Transverse colon (tissue), 4 donors: ENCODE data around the gene TPP1. TPM values are rescaled to one million over a fixed set of nuclear protein-coding genes. Genes with fewer than 3 reads are reported as not detected.

Source experiments
- DNase-seq: peaks from one replicate; pipeline ENCODE4 v3.0.0-alpha.2; 2019
- H3K27ac ChIP-seq, 4 donors: fragments of 200-600 bp; sonication (generic); 2 replicates each; pipeline ENCODE4 v1.5.1; 2016 to 2018; ENCODE audit warnings: inconsistent platforms in 4 of 4
- H3K27me3 ChIP-seq: fragments of 200-600 bp; sonication (generic); 2 replicates; pipeline ENCODE4 v1.5.1; 2017; ENCODE audit warnings: inconsistent platforms
- H3K36me3 ChIP-seq, 4 donors: fragments of 200-600 bp; sonication (generic); 2 replicates each; pipeline ENCODE4 v1.5.1; 2017 to 2019; ENCODE audit warnings: inconsistent platforms in 4 of 4
- H3K4me1 ChIP-seq, 4 donors: fragments of 200-600 bp; sonication (generic); 2 replicates each; pipeline ENCODE4 v1.5.1; 2017 to 2020; ENCODE audit warnings: inconsistent platforms in 4 of 4
- H3K4me3 ChIP-seq, 4 donors: fragments of 200-600 bp; sonication (generic); 1 replicate in 1 of 4; 2 replicates in 3 of 4; pipeline versions ENCODE4 v1.5.1 to v1.6.1; 2017 to 2019; ENCODE audit warnings: inconsistent platforms in 4 of 4
- H3K9me3 ChIP-seq, 2 donors: fragments of 200-600 bp; sonication (generic); 2 replicates each; pipeline ENCODE4 v1.5.1; 2017 to 2019; ENCODE audit warnings: inconsistent platforms in 2 of 2
- EP300 ChIP-seq: sonication (generic); formaldehyde crosslinking; IDR thresholded peaks from one replicate; pipeline ENCODE4 v1.6.1; 2017; ENCODE audit warnings: antibody characterized with exemption, low read depth
- POLR2A ChIP-seq: fragments of 450-650 bp; IDR thresholded peaks from one replicate; pipeline ENCODE4 v1.6.1; 2016; ENCODE audit warnings: antibody characterized with exemption, mild to moderate bottlenecking, moderate library complexity
- POLR2AphosphoS5 ChIP-seq, 3 donors: sonication (generic); formaldehyde crosslinking; IDR thresholded peaks; one replicate each; pipeline ENCODE4 v1.6.1; 2016; ENCODE audit warnings: antibody characterized with exemption in 3 of 3
- WGBS, 2 donors: methylation state at CpG; one replicate each; pipeline ENCODE4 v1.1.5; 2018; ENCODE audit warnings: low coverage in 1 of 2; 5-methylcytosine and 5-hydroxymethylcytosine counted together
- in situ Hi-C, 4 donors: fragments of 200-750 bp; cut with MboI; loops; one replicate each; pipeline versions ENCODE4 v1.15.0 to v1.15.1; 2017; ENCODE audit warnings: low sequenced_read_pairs in 3 of 4, low pct_ligation_motif_present in 1 of 4, low pct_unique_long_range_greater_than_20kb in 1 of 4
- intact Hi-C: fragments of 100-400 bp; cut with DNase I; formaldehyde crosslinking; loops from one replicate; pipeline ENCODE4 v1.15.1; 2023; ENCODE audit warnings: low total_unique reads
- total RNA-seq, 4 donors: library from RNA; depleted of rRNA; stranded (reverse); fragments of >200 nt; gene quantifications; one replicate each; pipeline ENCODE4 v1.1.0, GENCODE V29; 2016
- TF ChIP-seq, protein P1 (sequence below), 5 experiments: fragments of 200-600 bp in 3 of 5; fragments of 450-650 bp in 2 of 5; sonication (generic) in 3 of 5; IDR thresholded peaks; 1 replicate in 2 of 5; 2 replicates in 3 of 5; pipeline ENCODE4 v1.5.1; 2016 to 2017; ENCODE audit warnings: antibody characterized with exemption in 5 of 5, inconsistent platforms in 3 of 5, mild to moderate bottlenecking in 2 of 5, moderate library complexity in 1 of 5

Gene TPP1
- total RNA-seq: 100 to 1,000 TPM in 1 of 4 donors, 10 to 100 TPM in 3; 64.0 to 114 (median 74.0) TPM

DNA sequence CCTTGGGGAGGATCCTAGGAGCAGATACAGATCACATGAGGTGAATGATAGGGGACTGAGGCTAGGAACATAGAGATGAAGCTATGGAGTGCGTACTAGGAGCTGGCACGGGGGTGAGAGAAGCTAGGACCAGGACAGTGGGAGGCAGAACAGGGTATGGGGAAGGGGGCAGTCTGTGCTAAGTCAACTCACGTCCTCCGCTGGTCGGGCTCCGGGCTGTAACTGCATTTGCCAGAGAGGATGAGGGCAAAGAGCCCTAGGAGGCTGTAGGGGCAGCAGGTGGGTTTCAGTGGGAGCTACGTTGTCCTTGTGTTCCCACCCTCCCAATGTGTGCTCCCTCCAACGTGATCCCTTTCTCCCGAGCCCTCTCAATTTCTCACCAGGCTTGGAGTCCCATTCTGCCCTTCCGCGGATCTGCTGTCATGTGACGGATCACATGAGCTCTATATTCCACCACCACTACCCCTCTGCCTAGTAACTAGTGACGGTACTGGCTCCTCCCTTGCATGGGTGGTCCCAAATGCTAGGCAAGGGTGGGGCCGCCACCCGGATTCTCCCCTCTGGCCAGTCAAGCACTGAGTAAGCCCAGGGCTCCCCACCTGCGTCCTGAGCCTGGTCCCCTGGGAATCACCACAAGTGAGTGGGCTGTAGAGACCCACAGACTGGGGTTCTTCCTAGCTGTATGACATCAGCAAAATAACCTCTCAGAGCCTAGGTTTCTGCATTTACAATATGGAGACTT lies at the start of gene TPP1:
TPP1 (minus strand) TSS at position 419 of the 742 bp plus-strand sequence; CDS start at position 397, 22 bp downstream.
- peak; percentile 85 for TF ChIP-seq POLR2A
- TF ChIP-seq EP300: no peak
- TF ChIP-seq POLR2AphosphoS5 (IDR thresholded peaks at IDR 0.05): peak; percentile 94 to 97 (median 96)
- WGBS, 2 donors: 0% methylated on average over 5 to 16 of the region's 16 CpGs
- no peaks in the 10 kb centered on the region for H3K27me3 ChIP-seq
- no peaks in the 10 kb centered on the region for H3K9me3 ChIP-seq
- intact Hi-C loops (no loop called here), in situ Hi-C loops (loop anchor here in 1 of 4 donors (5.0 kb wide), 1 partner anchor 63 kb away; the partner anchor contains the start of gene MRPL17)
- peak; percentile 95 for DNase-seq
- peak within 1 kb of the TSS; percentile 48 to 93 (median 65) for H3K4me3 ChIP-seq
- H3K27ac ChIP-seq: peak within 1 kb of the TSS; percentile 88 to 91 (median 91)
- H3K4me1 ChIP-seq: peaks cover 4 to 24% (median 17%) of the 10 kb centered on the region in 4 donors
- H3K36me3 ChIP-seq: no peaks in the 10 kb centered on the region

DNA sequence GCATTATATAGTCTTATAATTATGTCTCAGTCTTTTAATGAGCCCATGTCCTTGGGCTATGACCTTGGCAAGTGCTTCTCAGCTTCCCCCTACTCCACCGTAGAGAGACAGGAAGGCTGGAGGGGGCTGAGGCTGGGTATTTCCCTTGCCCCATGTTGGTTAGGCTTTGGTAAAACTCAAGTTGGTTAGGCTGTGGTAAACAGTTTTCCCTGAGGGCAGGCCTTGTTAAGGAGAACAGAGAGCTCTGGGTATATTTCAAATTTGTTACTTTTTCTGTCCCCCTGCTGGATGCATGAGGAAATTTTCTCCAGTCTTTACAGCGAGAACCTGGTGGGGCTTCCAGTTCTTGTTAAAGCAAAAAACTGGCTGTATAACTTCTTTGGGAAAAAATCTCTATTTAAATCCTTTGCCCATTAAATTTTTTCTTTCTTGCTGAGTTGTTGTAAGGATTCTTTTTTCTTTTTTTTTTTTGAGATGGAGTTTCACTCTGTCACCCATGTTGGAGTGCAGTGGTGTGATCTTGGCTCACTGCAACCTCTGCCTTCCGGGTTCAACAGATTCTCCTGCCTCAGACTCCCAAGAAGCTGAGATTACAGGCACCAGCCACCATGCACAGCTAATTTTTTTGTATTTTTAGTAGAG lies 48.6 kb upstream of the TPP1 start:
- no peak for DNase-seq
- Histone ChIP-seq H3K27me3 (no peaks in the 10 kb centered on the region), H3K9me3 (no peaks in the 10 kb centered on the region), H3K4me3 (no peak overlapping the region), H3K4me1 (peaks cover 0 to 4% (median 2%) of the 10 kb centered on the region in 4 donors), H3K36me3 (no peaks in the 10 kb centered on the region), H3K27ac (no peak overlapping the region)
- intact Hi-C loops: no loop called here
- in situ Hi-C loops: no loop called here
- 68 to 70% methylated on average over 2 to 3 of the region's 3 CpGs for WGBS, 2 donors
- TF ChIP-seq POLR2A (no peak), POLR2AphosphoS5 (IDR thresholded peaks at IDR 0.05) (no peak), EP300 (no peak)
- TF ChIP-seq, protein P1, sequence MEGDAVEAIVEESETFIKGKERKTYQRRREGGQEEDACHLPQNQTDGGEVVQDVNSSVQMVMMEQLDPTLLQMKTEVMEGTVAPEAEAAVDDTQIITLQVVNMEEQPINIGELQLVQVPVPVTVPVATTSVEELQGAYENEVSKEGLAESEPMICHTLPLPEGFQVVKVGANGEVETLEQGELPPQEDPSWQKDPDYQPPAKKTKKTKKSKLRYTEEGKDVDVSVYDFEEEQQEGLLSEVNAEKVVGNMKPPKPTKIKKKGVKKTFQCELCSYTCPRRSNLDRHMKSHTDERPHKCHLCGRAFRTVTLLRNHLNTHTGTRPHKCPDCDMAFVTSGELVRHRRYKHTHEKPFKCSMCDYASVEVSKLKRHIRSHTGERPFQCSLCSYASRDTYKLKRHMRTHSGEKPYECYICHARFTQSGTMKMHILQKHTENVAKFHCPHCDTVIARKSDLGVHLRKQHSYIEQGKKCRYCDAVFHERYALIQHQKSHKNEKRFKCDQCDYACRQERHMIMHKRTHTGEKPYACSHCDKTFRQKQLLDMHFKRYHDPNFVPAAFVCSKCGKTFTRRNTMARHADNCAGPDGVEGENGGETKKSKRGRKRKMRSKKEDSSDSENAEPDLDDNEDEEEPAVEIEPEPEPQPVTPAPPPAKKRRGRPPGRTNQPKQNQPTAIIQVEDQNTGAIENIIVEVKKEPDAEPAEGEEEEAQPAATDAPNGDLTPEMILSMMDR (IDR thresholded peaks at IDR 0.05): peak; percentile 50 to 67 (median 60)

DNA sequence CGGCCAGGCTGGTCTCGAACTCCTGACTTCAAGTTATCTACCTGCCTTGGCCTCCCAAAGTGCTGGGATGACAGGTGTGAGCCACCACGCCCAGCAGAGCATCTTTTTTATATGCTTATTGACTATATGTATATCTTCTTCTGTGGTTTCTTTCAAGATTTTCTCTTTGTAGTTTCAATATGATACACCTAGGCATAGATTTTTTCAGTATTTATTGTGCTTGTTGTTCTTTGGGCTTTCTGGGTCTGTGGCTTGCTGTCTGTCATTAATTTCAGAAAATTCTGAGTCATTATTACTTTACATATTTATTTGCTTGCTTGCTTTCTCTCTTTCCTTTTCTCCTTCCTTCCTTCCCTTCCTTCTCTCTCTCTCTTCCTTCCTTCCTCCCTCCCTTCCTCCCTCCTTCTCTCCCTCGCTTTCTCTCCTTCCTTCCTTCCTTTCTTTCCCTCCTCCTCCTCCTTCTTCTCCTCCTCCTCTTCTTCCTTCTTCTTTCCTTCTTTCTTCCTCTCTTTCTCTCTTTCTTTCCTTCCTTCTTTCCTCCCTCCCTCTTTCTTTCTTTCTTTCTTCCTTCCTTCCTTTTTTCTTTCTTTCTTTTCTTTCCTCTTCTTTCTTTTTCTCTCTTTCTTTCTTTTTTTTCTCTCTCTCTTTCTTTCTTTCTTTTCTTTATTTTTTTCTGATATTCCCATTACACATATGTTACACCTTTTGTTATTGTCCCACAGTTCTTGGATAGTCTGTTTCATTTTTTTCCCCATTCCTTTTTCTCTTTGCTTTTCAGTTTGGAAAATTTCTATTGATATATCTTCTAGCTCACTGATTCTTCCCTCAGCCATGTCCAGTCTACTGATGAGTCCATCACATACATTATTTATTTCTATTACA lies 47.3 kb upstream of the TPP1 start:
- 85 to 91% methylated on average over 4 of the region's 4 CpGs for WGBS, 2 donors
- no peak for DNase-seq
- H3K27me3 ChIP-seq: no peaks in the 10 kb centered on the region
- no peaks in the 10 kb centered on the region for H3K36me3 ChIP-seq
- no peak overlapping the region for H3K27ac ChIP-seq
- H3K4me3 ChIP-seq: no peak overlapping the region
- TF ChIP-seq POLR2AphosphoS5 (IDR thresholded peaks at IDR 0.05) (no peak), EP300 (no peak), POLR2A (no peak)
- TF ChIP-seq, protein P1 (IDR thresholded peaks at IDR 0.05): no peak
- H3K9me3 ChIP-seq: no peaks in the 10 kb centered on the region
- intact Hi-C loops (no loop called here), in situ Hi-C loops (no loop called here)
- peaks cover 0 to 4% (median 2%) of the 10 kb centered on the region in 4 donors for H3K4me1 ChIP-seq

DNA sequence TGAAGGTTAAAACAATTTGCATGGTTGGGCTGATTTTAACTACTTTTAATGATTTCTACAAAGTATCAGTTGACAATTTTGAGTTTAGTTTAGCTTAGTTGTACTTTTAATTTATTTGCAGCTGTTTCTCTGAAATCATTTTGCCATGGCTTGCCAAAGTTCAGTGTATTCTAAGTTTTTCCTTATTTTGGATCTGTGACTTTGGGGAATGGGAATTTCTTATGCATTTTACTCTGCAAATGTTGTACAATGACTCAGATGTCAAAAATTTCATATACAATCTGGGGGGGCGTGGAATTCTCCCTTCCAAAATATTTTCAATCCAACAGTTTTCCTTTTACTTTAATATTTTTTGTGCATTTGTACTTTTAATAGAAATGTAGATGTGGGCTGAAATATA lies 45.3 kb upstream of the TPP1 start:
- no peaks in the 10 kb centered on the region for H3K27me3 ChIP-seq
- TF ChIP-seq, protein P1 (IDR thresholded peaks at IDR 0.05): no peak
- no peak for TF ChIP-seq EP300
- no peak for TF ChIP-seq POLR2A
- no peak for TF ChIP-seq POLR2AphosphoS5 (IDR thresholded peaks at IDR 0.05)

More for the DNA sequence above, 45.3 kb upstream of the TPP1 start:
- Histone ChIP-seq H3K9me3 (no peaks in the 10 kb centered on the region), H3K36me3 (no peaks in the 10 kb centered on the region), H3K27ac (peak overlapping the region in 3 of 4 donors; percentile 6 to 67 (median 36)), H3K4me3 (no peak overlapping the region), H3K4me1 (peaks cover 0 to 4% (median 2%) of the 10 kb centered on the region in 4 donors)
- no peak for DNase-seq
- 0% methylated on average over 1 of the region's 1 CpG for WGBS, 2 donors
- intact Hi-C loops: no loop called here
- in situ Hi-C loops: no loop called here
